Erythroblast (primary cell): ENCODE measurements around the gene RHOG.
"Not testable (repeated sequence)": the region's sequence is repeated elsewhere in the genome, so short reads cannot be mapped to it uniquely, and the experiment has no call there.

ENCODE experiments used
- DNase-seq, 2 experiments: peaks; one replicate each; lab custom pipeline; 2025; lab: John Stamatoyannopoulos, UW
- GATA1 ChIP-seq: IDR thresholded peaks from 2 replicates; pipeline ENCODE4 v1.6.1; 2011; ENCODE audit warnings: low read depth, mild to moderate bottlenecking, control low read depth, low read length, moderate library complexity
- POLR2A ChIP-seq: IDR thresholded peaks from 2 replicates; pipeline ENCODE4 v1.6.1; 2011; ENCODE audit warnings: mild to moderate bottlenecking, low read length

RHOG gene

GRCh38 chr11:3802011-3802790 is 38.6 kb downstream of the RHOG start:
- TF ChIP-seq GATA1 (no peak), POLR2A (no peak)
- no peak for DNase-seq

- TF ChIP-seq GATA1, result no peak
- TF ChIP-seq POLR2A, result no peak
- no peak for DNase-seq
Observed at GRCh38 chr11:3799873-3800272, 40.9 kb downstream of the RHOG start.

- no peak for DNase-seq
- TF ChIP-seq GATA1, result no peak
- no peak for TF ChIP-seq POLR2A
Observed at GRCh38 chr11:3799143-3799542, 41.6 kb downstream of the RHOG start.

GRCh38 chr11:3797329-3798090 is 43.2 kb downstream of the RHOG start, which contains the start of gene NUP98:
Gene NUP98, minus strand, starts transcription at chr11:3797554. Its CDS starts 15,437 bp downstream, at chr11:3782117.
- TF ChIP-seq GATA1 (no peak), POLR2A (peak; percentile 98)
- peak; percentile 100 for DNase-seq

GRCh38 chr11:3796801-3797328 is 43.9 kb downstream of the RHOG start:
- TF ChIP-seq POLR2A, result no peak
- no peak for TF ChIP-seq GATA1
- DNase-seq, result no peak

GRCh38 chr11:3796346-3796745 is 44.4 kb downstream of the RHOG start:
- peak; percentile 19 for TF ChIP-seq POLR2A
- TF ChIP-seq GATA1, result no peak
- DNase-seq, result peak in 1 of 2 experiments; percentile 54

GRCh38 chr11:3796002-3796311 is 44.8 kb downstream of the RHOG start:
- TF ChIP-seq POLR2A, result no peak
- TF ChIP-seq GATA1, result no peak
- no peak for DNase-seq

- TF ChIP-seq GATA1 (no peak), POLR2A (no peak)
Observed at GRCh38 chr11:3795131-3796001, 45.4 kb downstream of the RHOG start.

GRCh38 chr11:3794387-3794786 is 46.4 kb downstream of the RHOG start:
- DNase-seq, result not testable (repeated sequence)

More at GRCh38 chr11:3795131-3796001, 45.4 kb downstream of the RHOG start:
- DNase-seq, result peak; percentile 37 to 46

GRCh38 chr11:3786781-3787428 is 53.9 kb downstream of the RHOG start:
- no peak for TF ChIP-seq POLR2A
- TF ChIP-seq GATA1, result no peak
- DNase-seq, result no peak

- DNase-seq, result no peak
- TF ChIP-seq GATA1, result no peak
- no peak for TF ChIP-seq POLR2A
Observed at GRCh38 chr11:3783611-3784010, 57.1 kb downstream of the RHOG start.

GRCh38 chr11:3782963-3783362 is 57.8 kb downstream of the RHOG start:
- DNase-seq, result no peak

GRCh38 chr11:3781423-3781822 is 59.3 kb downstream of the RHOG start:
- no peak for DNase-seq
- no peak for TF ChIP-seq POLR2A
- no peak for TF ChIP-seq GATA1

More at GRCh38 chr11:3782963-3783362, 57.8 kb downstream of the RHOG start:
- TF ChIP-seq POLR2A, result no peak
